ENCODE results near the gene SOX6. TPM values are rescaled to one million over a fixed set of nuclear protein-coding genes. Genes with fewer than 3 reads are reported as not detected.

SOX6 gene
- total RNA-seq, 1 donor from 2014 or later, result 13.2 TPM

DNA sequence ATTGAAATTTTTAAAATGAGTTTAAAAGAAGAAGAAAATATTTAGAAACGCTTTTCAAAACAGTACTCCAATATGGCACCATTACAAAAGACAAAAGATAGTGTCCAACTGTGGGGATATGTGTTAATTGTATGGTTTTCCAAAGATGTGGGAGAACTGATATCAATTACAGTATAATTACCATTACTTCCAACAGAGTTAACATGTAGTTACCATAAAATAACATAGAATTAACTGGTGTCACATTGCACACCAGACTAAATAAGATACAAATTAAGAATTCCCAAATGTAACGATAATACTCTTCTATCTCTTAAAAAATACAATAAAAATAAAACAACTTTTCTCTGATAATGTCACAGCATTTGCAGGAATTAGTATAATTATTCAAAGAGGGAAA, 329.5 kb downstream of the SOX6 start:
- no peaks in the 10 kb centered on the region for H3K4me1 ChIP-seq (ENCODE audit: insufficient read depth, low read length)
- no peaks in the 10 kb centered on the region for H3K79me2 ChIP-seq (ENCODE audit: insufficient read depth, low read length)
- Mint-ChIP-seq H3K27ac (ENCODE audit: unreplicated experiment) (no peak overlapping the region), H3K4me1 (ENCODE audit: low read depth, unreplicated experiment) (peaks cover 18% of the 10 kb centered on the region), H3K4me3 (ENCODE audit: unreplicated experiment) (no peak overlapping the region), H3K9me3 (ENCODE audit: unreplicated experiment) (no peaks in the 10 kb centered on the region), H3K27me3 (ENCODE audit: low read depth, unreplicated experiment) (no peaks in the 10 kb centered on the region), H3K36me3 (ENCODE audit: low read depth, unreplicated experiment) (no peaks in the 10 kb centered on the region)
- no peak overlapping the region for H3K27ac ChIP-seq (ENCODE audit: low read depth, low read length)
- H3K27me3 ChIP-seq (ENCODE audit: insufficient read depth, low read length), result no peaks in the 10 kb centered on the region
- H3K9ac ChIP-seq (ENCODE audit: low read length), result no peak overlapping the region
- FAIRE-seq (no peak), DNase-seq (ENCODE audit: low read depth) (no peak)
- H3K4me2 ChIP-seq (ENCODE audit: low read length), result no peak overlapping the region
- H3K4me3 ChIP-seq (ENCODE audit: insufficient read depth, low read depth, low read length), result no peak overlapping the region
- H4K20me1 ChIP-seq (ENCODE audit: insufficient read depth, low read length), result no peaks in the 10 kb centered on the region
- no peak for TF ChIP-seq EZH2 (IDR thresholded peaks at IDR 0.05; ENCODE audit: insufficient read depth, low read length)
- TF ChIP-seq, protein P1, sequence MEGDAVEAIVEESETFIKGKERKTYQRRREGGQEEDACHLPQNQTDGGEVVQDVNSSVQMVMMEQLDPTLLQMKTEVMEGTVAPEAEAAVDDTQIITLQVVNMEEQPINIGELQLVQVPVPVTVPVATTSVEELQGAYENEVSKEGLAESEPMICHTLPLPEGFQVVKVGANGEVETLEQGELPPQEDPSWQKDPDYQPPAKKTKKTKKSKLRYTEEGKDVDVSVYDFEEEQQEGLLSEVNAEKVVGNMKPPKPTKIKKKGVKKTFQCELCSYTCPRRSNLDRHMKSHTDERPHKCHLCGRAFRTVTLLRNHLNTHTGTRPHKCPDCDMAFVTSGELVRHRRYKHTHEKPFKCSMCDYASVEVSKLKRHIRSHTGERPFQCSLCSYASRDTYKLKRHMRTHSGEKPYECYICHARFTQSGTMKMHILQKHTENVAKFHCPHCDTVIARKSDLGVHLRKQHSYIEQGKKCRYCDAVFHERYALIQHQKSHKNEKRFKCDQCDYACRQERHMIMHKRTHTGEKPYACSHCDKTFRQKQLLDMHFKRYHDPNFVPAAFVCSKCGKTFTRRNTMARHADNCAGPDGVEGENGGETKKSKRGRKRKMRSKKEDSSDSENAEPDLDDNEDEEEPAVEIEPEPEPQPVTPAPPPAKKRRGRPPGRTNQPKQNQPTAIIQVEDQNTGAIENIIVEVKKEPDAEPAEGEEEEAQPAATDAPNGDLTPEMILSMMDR (IDR thresholded peaks at IDR 0.05; ENCODE audit: insufficient read depth, low read depth, low read length), result no peak
- no peaks in the 10 kb centered on the region for H3K9me3 ChIP-seq (ENCODE audit: insufficient read depth, low read depth, low read length)
- no peak overlapping the region for H2AFZ ChIP-seq (ENCODE audit: low read depth, low read length)
- H3K36me3 ChIP-seq (ENCODE audit: insufficient read depth, low read length), result no peaks in the 10 kb centered on the region

DNA sequence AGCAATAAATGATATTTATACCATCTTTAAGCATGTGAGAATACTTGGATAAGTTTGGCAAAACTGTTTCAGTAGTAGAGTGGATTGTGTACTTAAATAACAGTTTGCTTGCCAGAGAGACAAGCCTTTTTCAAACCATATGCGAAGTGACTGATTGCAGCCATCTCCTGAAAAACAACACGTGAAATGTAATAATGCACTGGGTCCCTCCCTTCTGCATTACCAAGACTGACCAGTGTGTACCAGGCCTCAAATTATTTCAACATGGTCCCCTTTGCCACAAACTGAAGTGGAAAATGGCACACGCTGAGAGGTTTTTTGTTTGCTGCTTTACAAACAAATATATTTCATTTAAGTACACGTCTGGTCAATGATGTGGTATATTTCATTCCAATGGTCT, 337.4 kb downstream of the SOX6 start:
- no peaks in the 10 kb centered on the region for H3K36me3 Mint-ChIP-seq (ENCODE audit: low read depth, unreplicated experiment)
- H3K4me3 ChIP-seq (ENCODE audit: insufficient read depth, low read depth, low read length), result no peak overlapping the region
- H4K20me1 ChIP-seq (ENCODE audit: insufficient read depth, low read length), result no peaks in the 10 kb centered on the region
- H3K4me3 Mint-ChIP-seq (ENCODE audit: unreplicated experiment), result no peak overlapping the region
- H3K4me2 ChIP-seq (ENCODE audit: low read length), result no peak overlapping the region
- H3K27me3 Mint-ChIP-seq (ENCODE audit: low read depth, unreplicated experiment), result no peaks in the 10 kb centered on the region
- no peaks in the 10 kb centered on the region for H3K36me3 ChIP-seq (ENCODE audit: insufficient read depth, low read length)
- DNase-seq (ENCODE audit: low read depth) (no peak), FAIRE-seq (no peak)
- no peak overlapping the region for H3K27ac ChIP-seq (ENCODE audit: low read depth, low read length)
- H3K9ac ChIP-seq (ENCODE audit: low read length), result no peak overlapping the region
- H3K9me3 Mint-ChIP-seq (ENCODE audit: unreplicated experiment), result no peaks in the 10 kb centered on the region
- H3K9me3 ChIP-seq (ENCODE audit: insufficient read depth, low read depth, low read length), result no peaks in the 10 kb centered on the region
- no peaks in the 10 kb centered on the region for H3K27me3 ChIP-seq (ENCODE audit: insufficient read depth, low read length)
- H3K79me2 ChIP-seq (ENCODE audit: insufficient read depth, low read length), result no peaks in the 10 kb centered on the region
- H2AFZ ChIP-seq (ENCODE audit: low read depth, low read length), result no peak overlapping the region
- no peak overlapping the region for H3K27ac Mint-ChIP-seq (ENCODE audit: unreplicated experiment)
- H3K4me1 ChIP-seq (ENCODE audit: insufficient read depth, low read length), result no peaks in the 10 kb centered on the region
- H3K4me1 Mint-ChIP-seq (ENCODE audit: low read depth, unreplicated experiment), result peaks cover 5% of the 10 kb centered on the region
- TF ChIP-seq, protein P1 (IDR thresholded peaks at IDR 0.05; ENCODE audit: insufficient read depth, low read depth, low read length), result no peak
- no peak for TF ChIP-seq EZH2 (IDR thresholded peaks at IDR 0.05; ENCODE audit: insufficient read depth, low read length)

DNA sequence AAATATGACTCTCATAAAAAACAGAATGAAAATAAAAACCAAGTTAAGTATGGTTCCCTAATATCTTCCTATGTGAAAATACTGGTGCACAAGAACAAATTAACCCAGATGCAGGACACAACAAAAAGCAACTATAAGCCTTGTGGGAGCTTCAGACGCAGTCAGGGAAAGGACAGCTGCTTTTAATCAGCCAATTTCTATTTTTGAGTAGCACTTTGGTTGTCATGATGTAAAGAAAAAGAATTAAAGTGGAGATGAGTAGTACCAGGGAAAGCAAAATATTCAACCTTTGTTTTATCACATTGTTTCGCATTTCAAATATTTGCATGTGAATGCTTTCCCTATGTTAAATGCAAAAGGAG, 339.9 kb downstream of the SOX6 start:
- no peaks in the 10 kb centered on the region for H3K36me3 Mint-ChIP-seq (ENCODE audit: low read depth, unreplicated experiment)
- no peak overlapping the region for H3K4me2 ChIP-seq (ENCODE audit: low read length)
- H3K27me3 Mint-ChIP-seq (ENCODE audit: low read depth, unreplicated experiment), result no peaks in the 10 kb centered on the region
- FAIRE-seq (no peak), DNase-seq (ENCODE audit: low read depth) (no peak)
- H3K9me3 ChIP-seq (ENCODE audit: insufficient read depth, low read depth, low read length), result no peaks in the 10 kb centered on the region
- H3K27ac ChIP-seq (ENCODE audit: low read depth, low read length), result no peak overlapping the region
- no peaks in the 10 kb centered on the region for H4K20me1 ChIP-seq (ENCODE audit: insufficient read depth, low read length)
- no peaks in the 10 kb centered on the region for H3K27me3 ChIP-seq (ENCODE audit: insufficient read depth, low read length)
- no peaks in the 10 kb centered on the region for H3K9me3 Mint-ChIP-seq (ENCODE audit: unreplicated experiment)
- H3K79me2 ChIP-seq (ENCODE audit: insufficient read depth, low read length), result no peaks in the 10 kb centered on the region
- H3K4me1 Mint-ChIP-seq (ENCODE audit: low read depth, unreplicated experiment), result peaks cover 14% of the 10 kb centered on the region
- no peak overlapping the region for H2AFZ ChIP-seq (ENCODE audit: low read depth, low read length)
- H3K36me3 ChIP-seq (ENCODE audit: insufficient read depth, low read length), result no peaks in the 10 kb centered on the region
- no peak overlapping the region for H3K9ac ChIP-seq (ENCODE audit: low read length)
- H3K4me1 ChIP-seq (ENCODE audit: insufficient read depth, low read length), result no peaks in the 10 kb centered on the region
- no peak overlapping the region for H3K4me3 Mint-ChIP-seq (ENCODE audit: unreplicated experiment)
- no peak overlapping the region for H3K4me3 ChIP-seq (ENCODE audit: insufficient read depth, low read depth, low read length)
- no peak overlapping the region for H3K27ac Mint-ChIP-seq (ENCODE audit: unreplicated experiment)
- no peak for TF ChIP-seq EZH2 (IDR thresholded peaks at IDR 0.05; ENCODE audit: insufficient read depth, low read length)
- TF ChIP-seq, protein P1 (IDR thresholded peaks at IDR 0.05; ENCODE audit: insufficient read depth, low read depth, low read length), result no peak

Measured in astrocyte (in vitro differentiated cells and primary cell).